Gastrocnemius medialis (tissue), 4 donors: ENCODE measurements around the gene RRP36. TPM values are rescaled to one million over a fixed set of nuclear protein-coding genes. Genes with fewer than 3 reads are reported as not detected.

ENCODE experiments used
- ATAC-seq, 2 donors: fragments of 150-250 bp; one replicate each; pipeline ENCODE4 v1.9.1; 2016
- DNase-seq, 2 donors: peaks; one replicate each; pipeline ENCODE4 v3.0.0-alpha.2; 2019
- H3K27ac ChIP-seq, 4 donors: fragments of 200-600 bp; sonication (generic); 1 replicate in 1 of 4; 2 replicates in 3 of 4; pipeline ENCODE4 v1.5.1; 2016 to 2018; ENCODE audit warnings: mild to moderate bottlenecking in 2 of 4, moderate library complexity in 1 of 4
- H3K27me3 ChIP-seq, 3 donors: fragments of 200-600 bp; sonication (generic) in 2 of 3; 1 replicate in 1 of 3; 2 replicates in 2 of 3; pipeline versions ENCODE4 v1.5.1 to v1.6.0; 2016 to 2019; ENCODE audit warnings: mild to moderate bottlenecking in 1 of 3, moderate library complexity in 1 of 3
- H3K36me3 ChIP-seq, 2 donors: fragments of 200-600 bp; sonication (generic) in 1 of 2; one replicate each; pipeline ENCODE4 v1.5.1; 2017 to 2018
- H3K4me1 ChIP-seq, 2 donors: fragments of 200-600 bp; sonication (generic) in 1 of 2; one replicate each; pipeline ENCODE4 v1.5.1; 2016 to 2017; ENCODE audit warnings: mild to moderate bottlenecking in 2 of 2
- H3K4me3 ChIP-seq, 4 donors: fragments of 200-600 bp; sonication (generic) in 3 of 4; 1 replicate in 1 of 4; 2 replicates in 3 of 4; pipeline ENCODE4 v1.5.1; 2016 to 2019; ENCODE audit warnings: mild to moderate bottlenecking in 2 of 4
- H3K9me3 ChIP-seq, 3 donors: fragments of 200-600 bp; sonication (generic) in 2 of 3; 1 replicate in 1 of 3; 2 replicates in 2 of 3; pipeline ENCODE4 v1.5.1; 2016 to 2019
- CTCF ChIP-seq, 5 experiments: fragments of 450-650 bp in 3 of 5; fragments of 200-600 bp in 2 of 5; sonication (generic) in 2 of 5; IDR thresholded peaks in 4 of 5; conservative IDR thresholded peaks in 1 of 5; 1 replicate in 4 of 5; 2 replicates in 1 of 5; pipeline ENCODE4 v1.5.1; 2016 to 2019; ENCODE audit warnings: antibody characterized with exemption in 5 of 5, mild to moderate bottlenecking in 3 of 5, moderate library complexity in 3 of 5
- POLR2A ChIP-seq, 2 donors: fragments of 450-650 bp; IDR thresholded peaks; one replicate each; pipeline ENCODE4 v1.6.1; 2017; ENCODE audit warnings: antibody characterized with exemption in 2 of 2, mild to moderate bottlenecking in 2 of 2, moderate library complexity in 2 of 2
- in situ Hi-C, 4 donors: fragments of 200-750 bp; cut with MboI; loops; one replicate each; pipeline versions ENCODE4 v1.15.0 to v1.8.0; 2017; ENCODE audit warnings: low sequenced_read_pairs in 4 of 4
- intact Hi-C: fragments of 100-400 bp; cut with DNase I; formaldehyde crosslinking; loops from one replicate; pipeline ENCODE4 v1.15.1; 2023; ENCODE audit warnings: low total_unique reads
- total RNA-seq, 4 donors: library from RNA; depleted of rRNA; stranded (reverse); fragments of >200 nt; gene quantifications; one replicate each; pipeline versions ENCODE4 v1.1.0 to v1.2.3, GENCODE V29; 2016

Gene RRP36
- total RNA-seq, 4 donors from 2014 or later, result 37.7 to 64.3 (median 51.0) TPM

- no peaks in the 10 kb centered on the region for H3K9me3 ChIP-seq
- no peak for ATAC-seq
- intact Hi-C loops (no loop called here), in situ Hi-C loops (no loop called here)
- DNase-seq, result no peak
- H3K4me1 ChIP-seq, result peaks cover 0 to 4% of the 10 kb centered on the region in 2 donors
- TF ChIP-seq CTCF (IDR thresholded peaks at IDR 0.05 in 4 of 5, conservative IDR thresholded peaks at IDR 0.05 in 1 of 5), result no peak
- no peak for TF ChIP-seq POLR2A (IDR thresholded peaks at IDR 0.05)
- H3K27me3 ChIP-seq, result no peaks in the 10 kb centered on the region
- peaks cover 0 to 50% of the 10 kb centered on the region in 2 donors for H3K36me3 ChIP-seq
- no peak overlapping the region for H3K27ac ChIP-seq
- no peak overlapping the region for H3K4me3 ChIP-seq
Measured at GRCh38 chr6:43043310-43043709, 21.9 kb downstream of the RRP36 start.

GRCh38 chr6:43045371-43045930 is 24.0 kb downstream of the RRP36 start:
- Histone ChIP-seq H3K9me3 (no peaks in the 10 kb centered on the region), H3K4me1 (no peaks in the 10 kb centered on the region), H3K4me3 (no peak overlapping the region), H3K36me3 (peaks cover 0 to 48% of the 10 kb centered on the region in 2 donors), H3K27me3 (no peaks in the 10 kb centered on the region), H3K27ac (no peak overlapping the region)
- in situ Hi-C loops (no loop called here), intact Hi-C loops (no loop called here)
- DNase-seq (no peak), ATAC-seq (no peak)
- no peak for TF ChIP-seq CTCF (IDR thresholded peaks at IDR 0.05 in 4 of 5, conservative IDR thresholded peaks at IDR 0.05 in 1 of 5)
- TF ChIP-seq POLR2A (IDR thresholded peaks at IDR 0.05), result no peak

GRCh38 chr6:43047998-43048397 is 26.6 kb downstream of the RRP36 start:
- in situ Hi-C loops, result no loop called here
- no peak overlapping the region for H3K27ac ChIP-seq
- TF ChIP-seq CTCF (IDR thresholded peaks at IDR 0.05 in 4 of 5, conservative IDR thresholded peaks at IDR 0.05 in 1 of 5), result no peak
- TF ChIP-seq POLR2A (IDR thresholded peaks at IDR 0.05), result no peak
- H3K4me3 ChIP-seq, result no peak overlapping the region
- H3K9me3 ChIP-seq, result no peaks in the 10 kb centered on the region
- H3K27me3 ChIP-seq, result no peaks in the 10 kb centered on the region
- DNase-seq (no peak), ATAC-seq (no peak)
- H3K4me1 ChIP-seq, result peaks cover 0 to 5% of the 10 kb centered on the region in 2 donors
- peaks cover 0 to 40% of the 10 kb centered on the region in 2 donors for H3K36me3 ChIP-seq
- intact Hi-C loops, result no loop called here

GRCh38 chr6:43050981-43051380 is 29.6 kb downstream of the RRP36 start:
- ATAC-seq, result no peak

More at GRCh38 chr6:43050981-43051380, 29.6 kb downstream of the RRP36 start:
- Histone ChIP-seq H3K4me1 (peaks cover 7 to 14% of the 10 kb centered on the region in 2 donors), H3K27me3 (no peaks in the 10 kb centered on the region), H3K27ac (no peak overlapping the region), H3K9me3 (no peaks in the 10 kb centered on the region), H3K36me3 (peaks cover 0 to 29% of the 10 kb centered on the region in 2 donors), H3K4me3 (no peak overlapping the region)
- in situ Hi-C loops, result no loop called here
- no peak for DNase-seq
- intact Hi-C loops, result loop anchor here (10.0 kb wide), 1 partner anchor 306 kb away; the partner anchor contains the start of gene TBCC
- TF ChIP-seq POLR2A (IDR thresholded peaks at IDR 0.05), result no peak
- no peak for TF ChIP-seq CTCF (IDR thresholded peaks at IDR 0.05 in 4 of 5, conservative IDR thresholded peaks at IDR 0.05 in 1 of 5)
